C4-2B (cell line): Measurements from ENCODE around the gene HMGCS2.

Experiments
- CTCF ChIP-seq: fragments of 450-650 bp; conservative IDR thresholded peaks from 2 replicates; pipeline ENCODE4 v1.5.1; 2017; ENCODE audit warnings: mild to moderate bottlenecking
- ZFX ChIP-seq: fragments of 450-650 bp; IDR thresholded peaks from 2 replicates; pipeline ENCODE4 v1.6.1; 2017

- TF ChIP-seq CTCF (no peak), ZFX (no peak)
Observed at GRCh38 chr1:119725626-119726025, 43.1 kb downstream of the HMGCS2 start.
